HepG2 (cell line): ENCODE data around the gene PAPOLA. TPM values are rescaled to one million over a fixed set of nuclear protein-coding genes. Genes with fewer than 3 reads are reported as not detected.

Experiments used
- AGO1 ChIP-seq: fragments of 200-400 bp; formaldehyde crosslinking; IDR thresholded peaks from 2 replicates; pipeline ENCODE4 v1.6.1; 2017; ENCODE audit warnings: mild to moderate bottlenecking, low read depth, low read length, moderate library complexity; ENCODE audit not compliant: poor library complexity, severe bottlenecking
- ARID5B ChIP-seq: IDR thresholded peaks from 2 replicates; pipeline ENCODE4 v1.4.0; 2020; ENCODE audit warnings: mild to moderate bottlenecking, missing genetic modification reagents
- HINFP ChIP-seq: sonication (generic); formaldehyde crosslinking; IDR thresholded peaks from 2 replicates; pipeline ENCODE4 v1.4.0; 2020; ENCODE audit warnings: low read depth, mild to moderate bottlenecking, missing genetic modification reagents
- NCOR1 ChIP-seq: fragments of 200-600 bp; sonication (generic); IDR thresholded peaks from 2 replicates; pipeline ENCODE4 v1.7.0; 2017; ENCODE audit warnings: antibody characterized with exemption, low read length, borderline replicate concordance
- SIX4 ChIP-seq: sonication (generic); formaldehyde crosslinking; IDR thresholded peaks from 2 replicates; pipeline ENCODE4 v1.4.0; 2020; ENCODE audit warnings: missing genetic modification reagents
- ZNF234 ChIP-seq: sonication (generic); formaldehyde crosslinking; conservative IDR thresholded peaks from 2 replicates; pipeline ENCODE4 v1.5.1; 2020; ENCODE audit warnings: mild to moderate bottlenecking, missing genetic modification reagents
- ZNF350 ChIP-seq: sonication (generic); formaldehyde crosslinking; IDR thresholded peaks from 2 replicates; pipeline ENCODE4 v1.4.0; 2020; ENCODE audit warnings: mild to moderate bottlenecking, low read depth, missing genetic modification reagents, borderline replicate concordance
- ZNF382 ChIP-seq: sonication (generic); formaldehyde crosslinking; IDR thresholded peaks from 2 replicates; pipeline ENCODE4 v1.5.0; 2020; ENCODE audit warnings: missing genetic modification reagents, mild to moderate bottlenecking, borderline replicate concordance
- polyA plus RNA-seq, 8 experiments: library from polyadenylated mRNA; depleted of rRNA in 3 of 8; stranded (reverse) in 7 of 8; unstranded in 1 of 8; fragments of >200 nt; fragmentation: Illumina TruSeq in 4 of 8; extraction: Trizol in 4 of 8; gene quantifications; 2 replicates each; pipeline versions ENCODE4 v1.2.1 to v1.2.3, GENCODE V29; 2011 to 2016; ENCODE audit warnings: low read depth in 4 of 8, missing spikeins in 1 of 8, mixed read lengths in 1 of 8; ENCODE audit not compliant: insufficient read depth in 1 of 8
- total RNA-seq, 5 experiments: library from RNA; depleted of rRNA; stranded (reverse); fragments of >200 nt; fragmentation: Illumina TruSeq; extraction: Trizol; gene quantifications; 2 replicates each; pipeline ENCODE4 v1.2.3, GENCODE V29; 2016; ENCODE audit warnings: low read depth in 1 of 5
- TF ChIP-seq, protein P1 (sequence below): sonication (generic); formaldehyde crosslinking; IDR thresholded peaks from 2 replicates; pipeline ENCODE4 v1.4.0; 2020; ENCODE audit warnings: missing genetic modification reagents, borderline replicate concordance
- TF ChIP-seq, protein P2 (sequence below): sonication (generic); formaldehyde crosslinking; IDR thresholded peaks from 2 replicates; pipeline ENCODE4 v1.4.0; 2020; ENCODE audit warnings: missing genetic modification reagents
- TF ChIP-seq, protein P3 (sequence below): sonication (generic); formaldehyde crosslinking; IDR thresholded peaks from 2 replicates; pipeline ENCODE4 v1.5.1; 2020; ENCODE audit warnings: missing genetic modification reagents, mild to moderate bottlenecking, borderline replicate concordance
- TF ChIP-seq, protein P4 (sequence below): sonication (generic); formaldehyde crosslinking; IDR thresholded peaks from 2 replicates; pipeline ENCODE4 v1.4.0; 2020; ENCODE audit warnings: mild to moderate bottlenecking, missing genetic modification reagents
- TF ChIP-seq, protein P5 (sequence below): IDR thresholded peaks from 2 replicates; pipeline ENCODE4 v1.6.1; 2016; ENCODE audit warnings: mild to moderate bottlenecking
- TF ChIP-seq, protein P6 (sequence below): sonication (generic); formaldehyde crosslinking; IDR thresholded peaks from 2 replicates; pipeline ENCODE4 v1.9.0; 2022; ENCODE audit warnings: missing genetic modification reagents, mild to moderate bottlenecking, borderline replicate concordance

Gene PAPOLA
- total and polyA plus RNA-seq, 2 of the 13 experiments (the other 11 are each of a cell fraction or from before 2014, with no cell fraction given): 103 to 151 TPM

GRCh38 chr14:96584199-96584906, 82.2 kb downstream of the PAPOLA start (continued):
- TF ChIP-seq, protein P1, sequence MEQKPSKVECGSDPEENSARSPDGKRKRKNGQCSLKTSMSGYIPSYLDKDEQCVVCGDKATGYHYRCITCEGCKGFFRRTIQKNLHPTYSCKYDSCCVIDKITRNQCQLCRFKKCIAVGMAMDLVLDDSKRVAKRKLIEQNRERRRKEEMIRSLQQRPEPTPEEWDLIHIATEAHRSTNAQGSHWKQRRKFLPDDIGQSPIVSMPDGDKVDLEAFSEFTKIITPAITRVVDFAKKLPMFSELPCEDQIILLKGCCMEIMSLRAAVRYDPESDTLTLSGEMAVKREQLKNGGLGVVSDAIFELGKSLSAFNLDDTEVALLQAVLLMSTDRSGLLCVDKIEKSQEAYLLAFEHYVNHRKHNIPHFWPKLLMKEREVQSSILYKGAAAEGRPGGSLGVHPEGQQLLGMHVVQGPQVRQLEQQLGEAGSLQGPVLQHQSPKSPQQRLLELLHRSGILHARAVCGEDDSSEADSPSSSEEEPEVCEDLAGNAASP (CRISPR knock-in tag): 0 out of 2 replicates have a peak, but pooled peaks have one; percentile 38
- TF ChIP-seq, protein P2, sequence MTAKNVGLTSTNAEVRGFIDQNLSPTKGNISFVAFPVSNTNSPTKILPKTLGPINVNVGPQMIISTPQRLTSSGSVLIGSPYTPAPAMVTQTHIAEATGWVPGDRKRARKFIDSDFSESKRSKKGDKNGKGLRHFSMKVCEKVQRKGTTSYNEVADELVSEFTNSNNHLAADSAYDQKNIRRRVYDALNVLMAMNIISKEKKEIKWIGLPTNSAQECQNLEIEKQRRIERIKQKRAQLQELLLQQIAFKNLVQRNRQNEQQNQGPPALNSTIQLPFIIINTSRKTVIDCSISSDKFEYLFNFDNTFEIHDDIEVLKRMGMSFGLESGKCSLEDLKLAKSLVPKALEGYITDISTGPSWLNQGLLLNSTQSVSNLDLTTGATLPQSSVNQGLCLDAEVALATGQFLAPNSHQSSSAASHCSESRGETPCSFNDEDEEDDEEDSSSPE (CRISPR knock-in tag): no peak
- TF ChIP-seq AGO1: no peak
- TF ChIP-seq HINFP: no peak
- TF ChIP-seq, protein P3, sequence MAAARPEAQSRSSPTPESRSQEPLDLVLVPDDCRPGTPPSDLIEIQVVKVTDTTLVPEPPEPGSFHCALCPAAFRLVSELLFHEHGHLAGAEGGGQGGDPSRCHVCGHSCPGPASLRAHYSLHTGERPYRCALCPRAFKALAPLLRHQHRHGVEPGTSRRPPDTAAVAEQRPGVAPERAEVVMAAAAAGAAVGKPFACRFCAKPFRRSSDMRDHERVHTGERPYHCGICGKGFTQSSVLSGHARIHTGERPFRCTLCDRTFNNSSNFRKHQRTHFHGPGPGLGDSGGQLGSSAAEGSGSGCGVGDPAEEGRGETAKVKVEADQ: 0 out of 2 replicates have a peak, but pooled peaks have one; percentile 37
- no peak for TF ChIP-seq ZNF382 (CRISPR knock-in tag)
- peak; percentile 27; the same call in 1 of the 2 replicates for TF ChIP-seq ZNF350
- peak; percentile 27; the same call in 1 of the 2 replicates for TF ChIP-seq ARID5B (CRISPR knock-in tag)
- no peak for TF ChIP-seq NCOR1
- TF ChIP-seq, protein P4, sequence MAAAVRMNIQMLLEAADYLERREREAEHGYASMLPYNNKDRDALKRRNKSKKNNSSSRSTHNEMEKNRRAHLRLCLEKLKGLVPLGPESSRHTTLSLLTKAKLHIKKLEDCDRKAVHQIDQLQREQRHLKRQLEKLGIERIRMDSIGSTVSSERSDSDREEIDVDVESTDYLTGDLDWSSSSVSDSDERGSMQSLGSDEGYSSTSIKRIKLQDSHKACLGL (CRISPR knock-in tag): no peak
- TF ChIP-seq, protein P5, sequence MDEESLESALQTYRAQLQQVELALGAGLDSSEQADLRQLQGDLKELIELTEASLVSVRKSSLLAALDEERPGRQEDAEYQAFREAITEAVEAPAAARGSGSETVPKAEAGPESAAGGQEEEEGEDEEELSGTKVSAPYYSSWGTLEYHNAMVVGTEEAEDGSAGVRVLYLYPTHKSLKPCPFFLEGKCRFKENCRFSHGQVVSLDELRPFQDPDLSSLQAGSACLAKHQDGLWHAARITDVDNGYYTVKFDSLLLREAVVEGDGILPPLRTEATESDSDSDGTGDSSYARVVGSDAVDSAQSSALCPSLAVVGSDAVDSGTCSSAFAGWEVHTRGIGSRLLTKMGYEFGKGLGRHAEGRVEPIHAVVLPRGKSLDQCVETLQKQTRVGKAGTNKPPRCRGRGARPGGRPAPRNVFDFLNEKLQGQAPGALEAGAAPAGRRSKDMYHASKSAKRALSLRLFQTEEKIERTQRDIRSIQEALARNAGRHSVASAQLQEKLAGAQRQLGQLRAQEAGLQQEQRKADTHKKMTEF (CRISPR knock-in tag): 0 out of 2 replicates have a peak, but pooled peaks have one; percentile 32
- TF ChIP-seq ZNF234 (CRISPR knock-in tag): no peak
- TF ChIP-seq, protein P6, sequence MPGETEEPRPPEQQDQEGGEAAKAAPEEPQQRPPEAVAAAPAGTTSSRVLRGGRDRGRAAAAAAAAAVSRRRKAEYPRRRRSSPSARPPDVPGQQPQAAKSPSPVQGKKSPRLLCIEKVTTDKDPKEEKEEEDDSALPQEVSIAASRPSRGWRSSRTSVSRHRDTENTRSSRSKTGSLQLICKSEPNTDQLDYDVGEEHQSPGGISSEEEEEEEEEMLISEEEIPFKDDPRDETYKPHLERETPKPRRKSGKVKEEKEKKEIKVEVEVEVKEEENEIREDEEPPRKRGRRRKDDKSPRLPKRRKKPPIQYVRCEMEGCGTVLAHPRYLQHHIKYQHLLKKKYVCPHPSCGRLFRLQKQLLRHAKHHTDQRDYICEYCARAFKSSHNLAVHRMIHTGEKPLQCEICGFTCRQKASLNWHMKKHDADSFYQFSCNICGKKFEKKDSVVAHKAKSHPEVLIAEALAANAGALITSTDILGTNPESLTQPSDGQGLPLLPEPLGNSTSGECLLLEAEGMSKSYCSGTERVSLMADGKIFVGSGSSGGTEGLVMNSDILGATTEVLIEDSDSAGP: peak; percentile 23; the same call in 1 of the 2 replicates
- no peak for TF ChIP-seq SIX4 (CRISPR knock-in tag)
